Measurements from ENCODE around the gene PPP1R3D.
A peak's percentile ranks its signal among the peaks of the same experiment; 100 is the strongest.
"Not testable (repeated sequence)": the region's sequence is repeated elsewhere in the genome, so short reads cannot be mapped to it uniquely, and the experiment has no call there.

The PPP1R3D gene, protein sequence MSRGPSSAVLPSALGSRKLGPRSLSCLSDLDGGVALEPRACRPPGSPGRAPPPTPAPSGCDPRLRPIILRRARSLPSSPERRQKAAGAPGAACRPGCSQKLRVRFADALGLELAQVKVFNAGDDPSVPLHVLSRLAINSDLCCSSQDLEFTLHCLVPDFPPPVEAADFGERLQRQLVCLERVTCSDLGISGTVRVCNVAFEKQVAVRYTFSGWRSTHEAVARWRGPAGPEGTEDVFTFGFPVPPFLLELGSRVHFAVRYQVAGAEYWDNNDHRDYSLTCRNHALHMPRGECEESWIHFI

DNA sequence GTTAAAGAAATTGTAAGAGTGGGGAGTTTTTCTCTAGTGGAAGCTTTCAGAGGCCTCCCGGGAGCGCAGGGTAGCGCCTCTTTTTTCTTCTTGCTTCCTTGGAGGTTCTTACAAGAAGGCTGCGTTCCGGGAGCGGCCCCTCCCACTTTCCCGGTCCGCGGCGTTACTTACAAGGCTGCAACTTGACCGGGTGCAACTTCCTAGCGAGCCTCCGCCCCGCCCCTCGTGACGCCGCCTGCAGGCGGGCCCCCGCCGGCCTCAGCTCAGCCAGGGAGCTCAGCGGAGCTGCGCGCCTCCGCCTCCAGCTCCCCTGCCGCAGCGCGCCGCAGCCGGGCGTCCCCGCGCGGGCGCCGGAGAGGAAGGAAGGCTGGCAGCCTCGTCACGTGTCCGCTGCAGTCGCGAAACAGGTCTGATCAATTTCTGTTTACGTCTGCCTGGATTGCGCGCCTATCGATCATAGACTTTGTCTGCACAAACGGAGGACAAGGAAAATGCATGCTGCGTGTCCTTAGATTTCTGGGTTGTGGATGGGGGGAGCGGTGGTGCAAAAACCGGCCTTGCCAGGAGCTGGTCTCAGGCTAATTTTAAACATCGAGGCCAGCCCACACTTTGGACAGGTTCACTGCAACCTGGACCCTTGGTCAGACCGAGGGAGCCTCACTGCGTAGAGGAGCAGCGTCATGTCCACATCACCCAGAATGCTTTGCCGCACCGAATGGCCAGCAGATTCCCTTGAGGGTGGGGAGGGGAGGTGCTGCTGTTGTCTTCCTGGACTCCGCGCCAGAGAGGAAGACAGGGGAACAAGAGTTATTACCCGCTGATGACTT lies at the start of gene PPP1R3D, which contains the start of gene FAM217B:
Gene PPP1R3D, minus strand, starts transcription at position 177 of the 827 bp plus-strand sequence. CDS start 374 bp downstream, outside the sequence.
Gene FAM217B, plus strand, starts transcription at position 261 of the 827 bp plus-strand sequence. CDS start 3,555 bp downstream, outside the sequence.
- peak; percentile 85 for DNase-seq

DNA sequence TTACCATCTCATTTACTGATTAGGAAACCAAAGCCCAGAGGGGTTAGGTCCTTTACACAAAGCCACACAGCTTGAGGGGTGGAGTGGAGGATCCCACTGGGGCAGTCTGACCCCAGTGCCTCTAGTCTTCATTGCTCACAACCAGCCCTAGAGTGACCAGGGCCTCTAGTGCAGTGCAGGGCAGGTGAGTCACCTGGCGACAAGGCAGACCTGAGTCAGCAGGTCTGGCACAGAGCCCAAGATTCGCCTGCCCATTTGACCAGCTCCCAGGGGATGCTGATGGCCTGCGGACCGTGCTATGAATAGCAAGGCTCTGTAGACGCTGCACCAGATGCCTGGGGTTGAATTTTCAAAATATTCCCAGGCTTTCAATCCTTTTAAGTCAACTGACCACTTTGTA lies 48.0 kb upstream of the PPP1R3D start:
- no peak for DNase-seq

DNA sequence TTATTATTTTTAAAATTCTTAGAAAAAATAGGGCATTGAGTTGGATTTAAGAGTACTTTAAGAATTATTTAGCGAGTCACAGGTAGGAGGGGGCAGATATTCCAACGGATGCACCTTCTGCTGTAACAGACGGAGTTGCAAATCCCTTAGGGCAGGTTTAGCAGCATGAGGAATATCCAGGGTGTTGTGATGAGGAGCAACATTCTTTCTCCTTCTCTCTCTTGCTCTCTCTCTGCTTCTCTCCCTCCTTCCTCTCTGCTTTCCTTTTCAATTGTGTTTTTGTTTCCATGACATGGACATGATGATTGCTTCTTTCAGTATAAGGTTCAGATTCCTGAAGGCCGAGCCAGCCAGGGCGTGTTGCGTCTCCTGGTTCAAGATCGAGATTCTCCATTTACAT lies 47.0 kb upstream of the PPP1R3D start:
- DNase-seq: no peak

DNA sequence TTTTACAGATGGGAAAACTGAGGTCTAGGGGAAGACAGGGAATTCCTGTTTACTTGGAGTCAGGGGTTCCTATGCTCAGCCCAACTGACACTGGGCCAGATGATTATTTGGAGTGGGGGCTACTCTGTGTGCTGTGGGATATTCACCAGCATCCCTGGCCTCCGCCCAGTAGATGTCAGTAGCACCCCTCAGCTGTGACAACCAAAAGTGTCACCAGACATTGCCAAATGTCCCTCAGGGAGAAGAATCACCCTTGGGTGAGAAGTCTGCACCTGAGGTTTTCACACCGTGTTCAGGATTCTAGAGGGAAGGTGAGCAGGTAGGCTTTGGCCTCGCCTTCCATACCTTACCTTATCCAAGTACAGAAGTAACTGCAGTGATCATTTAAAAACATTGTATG lies 45.8 kb upstream of the PPP1R3D start:
- DNase-seq: no peak

DNA sequence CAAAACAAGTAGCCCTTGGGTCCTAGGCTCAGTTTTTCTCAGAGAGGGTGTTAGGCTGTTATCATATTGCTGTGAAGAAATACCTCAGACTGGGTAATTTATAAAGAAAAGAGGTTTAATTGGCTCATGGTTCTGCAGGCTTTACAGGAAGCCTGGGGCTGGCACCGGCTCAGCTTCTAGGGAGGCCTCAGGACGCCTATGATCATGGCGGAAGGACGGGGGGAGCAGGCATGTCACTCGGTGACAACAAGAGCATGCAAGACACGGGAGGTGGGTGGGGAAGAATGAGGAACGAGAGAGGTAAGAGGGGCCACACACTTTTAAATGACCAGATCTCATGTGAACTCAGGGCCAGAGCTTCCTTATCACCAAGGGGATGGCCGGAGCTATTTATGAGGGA lies 45.1 kb upstream of the PPP1R3D start:
- DNase-seq: no peak

DNA sequence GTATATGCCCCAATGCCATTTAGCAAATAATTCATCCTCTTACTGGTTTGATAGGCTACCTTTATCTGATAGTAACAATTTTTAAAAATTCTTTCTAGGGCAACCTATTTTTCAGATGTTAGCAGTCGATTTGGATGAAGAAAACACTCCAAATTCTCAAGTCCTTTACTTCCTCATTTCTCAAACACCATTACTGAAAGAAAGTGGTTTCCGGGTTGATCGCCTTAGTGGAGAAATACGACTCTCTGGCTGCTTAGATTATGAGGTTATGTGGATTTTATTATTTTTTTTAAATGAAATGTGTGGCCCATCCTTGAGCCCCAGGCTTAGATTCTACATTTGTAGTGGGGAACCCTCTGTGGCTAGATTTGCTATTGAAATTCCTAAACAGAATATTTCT lies 44.4 kb upstream of the PPP1R3D start:
- DNase-seq: no peak

DNA sequence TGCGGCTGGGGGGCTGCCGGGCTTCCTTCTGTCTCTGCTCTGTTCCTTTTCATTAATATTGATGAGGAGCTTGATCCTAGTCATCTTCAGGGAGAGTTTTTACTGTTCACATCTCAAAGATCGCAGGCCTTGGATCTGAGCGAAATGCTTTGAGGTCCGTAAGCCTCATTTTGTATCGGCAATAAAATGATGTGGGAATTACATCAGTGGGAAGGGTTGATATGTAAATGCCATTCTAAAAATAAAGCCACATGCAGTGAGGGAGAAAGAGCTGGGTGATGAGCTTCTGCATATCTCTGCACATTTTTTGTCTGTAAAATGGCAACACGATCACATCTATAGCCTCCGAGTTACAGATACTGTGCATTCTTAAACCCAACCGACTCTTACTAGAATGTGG lies 43.0 kb upstream of the PPP1R3D start:
- no peak for DNase-seq

DNA sequence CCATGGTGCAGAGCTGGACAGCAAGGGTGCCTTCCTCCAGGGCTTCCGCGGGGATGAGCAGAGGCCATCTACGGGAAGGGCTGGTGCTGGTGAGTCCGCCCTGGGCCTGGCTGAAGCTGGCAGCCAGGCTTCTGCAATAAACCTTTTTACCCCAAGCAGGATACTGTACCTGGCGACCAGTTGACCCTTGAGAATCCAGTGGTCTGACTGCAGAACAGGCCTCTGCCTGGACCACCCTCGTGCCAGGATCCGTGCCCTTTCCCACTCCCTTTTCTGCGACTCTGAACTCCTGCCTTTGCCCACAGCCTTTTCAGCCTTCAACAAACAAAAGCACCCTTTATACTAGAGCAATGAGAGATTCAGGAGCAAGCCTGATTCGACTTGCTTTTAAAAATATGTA lies 37.0 kb upstream of the PPP1R3D start:
- no peak for DNase-seq

DNA sequence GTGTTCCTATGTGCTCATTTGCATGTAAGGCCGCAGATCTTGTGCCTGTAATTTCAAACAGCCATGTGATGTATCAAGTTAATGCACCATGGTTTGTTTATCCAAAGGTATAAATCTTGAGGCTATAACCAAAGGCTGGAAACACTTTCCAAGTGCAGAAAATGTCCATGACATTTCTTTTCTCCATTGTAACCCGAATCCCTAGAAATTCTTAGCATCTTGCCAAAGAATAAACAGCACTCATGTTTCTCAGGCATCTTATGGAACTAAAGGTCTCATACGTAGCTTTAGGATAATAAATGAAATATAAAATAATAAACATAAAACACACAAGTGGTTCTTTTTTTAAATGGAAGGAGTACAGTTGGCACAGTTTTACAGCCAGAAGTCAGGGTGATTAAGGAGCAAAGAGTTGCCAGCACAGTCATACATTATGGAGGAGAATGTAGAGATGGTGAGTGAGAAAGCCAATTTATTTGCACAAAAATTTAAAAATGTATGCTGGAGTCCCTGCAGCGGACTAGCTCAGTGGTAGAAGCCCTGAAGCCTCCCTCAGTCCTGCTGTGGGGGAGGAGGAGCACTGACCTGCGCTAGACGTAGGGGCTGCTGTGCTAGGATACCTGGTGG lies 36.2 kb upstream of the PPP1R3D start:
- DNase-seq: no peak

DNA sequence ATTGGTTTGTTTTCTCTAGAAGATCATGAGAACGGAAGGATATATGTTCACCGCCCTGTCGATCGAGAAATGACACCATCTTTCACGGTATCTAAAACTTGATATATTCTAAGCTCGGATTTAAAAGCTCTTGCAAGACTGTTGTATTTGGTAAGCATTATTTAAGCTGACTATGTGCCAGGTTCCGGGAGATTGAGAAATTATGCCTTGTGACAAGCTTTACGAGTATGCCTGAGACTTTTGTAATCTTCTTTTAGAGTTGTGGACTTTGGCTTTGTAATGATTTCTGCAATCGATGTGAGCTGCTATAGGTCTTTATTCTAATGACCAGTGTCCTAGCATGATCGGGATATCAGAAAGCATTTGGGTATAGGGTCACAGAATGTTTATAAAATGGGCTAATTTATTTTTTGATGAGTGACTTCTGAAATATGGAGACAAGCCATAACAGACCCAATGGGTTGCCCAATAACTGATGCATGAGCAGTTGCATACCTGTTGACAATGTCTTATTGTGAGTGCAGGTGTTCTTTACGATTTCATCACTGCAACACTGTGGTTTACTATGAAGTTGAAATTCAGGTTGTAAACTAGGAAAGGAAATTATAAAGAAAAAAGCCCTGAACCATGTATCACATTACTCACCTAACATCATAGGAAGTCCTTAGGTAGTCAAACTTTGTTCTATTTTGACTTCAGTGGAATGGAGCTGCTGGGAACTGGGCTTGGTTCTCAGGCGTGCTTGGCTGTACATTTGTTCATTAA lies 32.1 kb upstream of the PPP1R3D start:
- no peak for DNase-seq

DNA sequence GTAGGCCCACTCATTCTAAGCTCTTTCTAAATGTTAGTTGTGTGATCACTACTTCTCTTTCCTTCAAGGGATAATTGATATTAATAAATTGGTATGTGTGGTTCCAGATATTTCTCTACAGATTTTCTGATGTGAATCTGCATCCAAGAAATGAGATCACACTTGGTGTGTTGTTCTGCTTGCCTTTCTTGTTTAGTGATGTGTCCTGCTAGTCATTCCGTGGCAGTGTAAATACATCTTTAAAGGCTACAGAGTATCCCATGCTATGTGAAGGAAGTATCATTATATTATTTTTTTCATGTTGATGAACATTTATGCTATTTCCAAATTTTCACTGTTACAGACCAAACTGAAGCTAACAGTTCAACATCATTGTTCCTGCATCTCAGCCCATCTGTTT lies 31.3 kb upstream of the PPP1R3D start:
- no peak for DNase-seq

DNA sequence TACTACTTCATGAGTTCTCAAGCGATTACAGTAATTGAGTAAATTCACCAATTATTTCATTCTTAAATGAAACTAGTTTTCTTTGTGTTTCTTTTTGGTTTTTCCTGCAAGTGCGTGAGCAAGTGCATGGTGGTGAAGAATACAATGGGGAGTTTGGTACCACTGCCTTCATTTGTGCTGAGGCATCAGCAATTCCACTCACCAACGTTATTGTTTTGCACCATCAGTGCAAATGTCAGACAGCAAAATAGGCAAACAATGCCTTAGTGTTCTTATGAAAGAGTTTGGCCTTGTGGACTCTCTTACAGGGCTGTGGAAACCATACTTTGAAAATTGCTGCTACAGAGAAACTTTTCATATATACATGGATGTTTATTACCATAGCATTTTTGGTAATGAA lies 26.3 kb upstream of the PPP1R3D start:
- DNase-seq: no peak

DNA sequence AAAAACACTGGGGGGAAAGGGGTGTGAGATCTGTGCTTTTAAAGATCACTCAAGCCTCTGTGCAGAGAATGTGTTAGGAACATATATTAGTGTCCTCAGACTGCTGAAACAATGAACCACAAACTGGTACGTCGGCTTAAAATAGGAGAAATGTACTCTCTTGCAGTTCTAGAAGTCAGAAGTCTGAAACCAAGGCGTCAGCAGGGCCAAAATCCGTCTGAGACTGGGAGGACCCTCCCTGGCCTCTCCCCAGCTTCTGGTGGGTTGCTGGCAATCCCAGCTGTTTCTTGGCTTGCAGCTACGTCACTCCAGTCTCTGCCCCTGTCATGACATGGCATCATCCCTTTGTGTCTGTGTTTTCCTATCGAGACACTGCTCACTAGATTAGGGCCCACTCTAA lies 22.1 kb upstream of the PPP1R3D start:
- no peak for DNase-seq

DNA sequence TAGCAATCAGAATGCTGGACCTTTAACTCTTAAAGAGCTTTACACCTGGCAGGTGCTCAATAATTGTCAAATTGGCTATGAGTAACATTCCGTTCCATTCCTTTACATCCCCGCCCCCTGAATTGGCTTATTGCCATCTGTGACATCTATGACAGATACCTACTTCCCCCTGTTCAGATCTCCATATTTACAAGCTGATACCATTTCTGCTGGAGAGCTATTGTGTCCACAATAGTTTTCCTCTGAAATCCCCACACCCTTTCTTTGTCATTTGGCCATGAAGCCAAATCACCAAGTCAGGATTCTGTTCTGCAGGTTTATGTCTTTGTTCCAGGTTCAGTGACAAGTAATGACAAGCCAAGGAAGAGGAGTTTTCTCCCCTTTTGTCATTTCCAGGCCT lies 21.3 kb upstream of the PPP1R3D start:
- no peak for DNase-seq

DNA sequence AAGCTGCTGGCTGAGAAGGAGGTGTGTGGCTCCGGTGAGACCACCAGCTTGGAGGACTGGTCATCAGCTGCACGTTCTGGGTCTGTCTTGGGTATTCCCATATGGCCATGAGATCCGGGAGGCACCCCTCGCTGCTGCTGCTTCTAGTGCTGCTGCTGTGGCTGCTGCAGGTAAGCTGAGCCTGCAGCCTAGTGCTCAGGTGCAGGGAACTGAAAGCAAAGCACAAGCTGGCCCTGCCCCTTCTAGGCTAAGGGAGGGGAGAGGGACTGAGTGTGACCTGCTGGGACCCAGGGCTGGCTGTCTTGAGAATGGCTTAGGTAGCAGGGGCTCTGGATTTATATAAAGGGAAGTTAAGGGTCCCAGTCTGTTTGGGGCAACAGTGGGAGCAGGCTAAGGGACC lies 18.5 kb upstream of the PPP1R3D start:
- no peak for DNase-seq

DNA sequence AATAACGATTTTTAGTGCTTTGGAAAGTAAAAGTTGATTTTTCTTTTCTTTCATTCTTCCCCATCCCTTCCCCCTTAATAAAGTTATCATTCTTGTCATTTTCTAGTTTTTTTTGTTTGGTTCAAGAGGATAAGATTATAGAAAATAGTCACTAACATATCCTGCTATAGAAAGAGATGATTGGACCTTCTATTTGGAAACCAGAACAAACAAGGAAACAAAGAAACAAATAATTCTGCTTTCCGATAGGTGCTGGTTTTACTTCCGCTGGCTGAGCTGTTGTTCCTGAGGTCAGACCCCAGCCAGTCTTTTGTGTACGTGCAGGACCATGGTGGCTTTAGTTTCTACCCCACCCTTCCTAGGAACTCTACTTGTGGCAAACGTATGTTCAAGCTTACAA lies 18.0 kb upstream of the PPP1R3D start, which contains the start of gene CDH26:
Gene CDH26, plus strand, starts transcription at position 301 of the 400 bp plus-strand sequence. CDS start 304 bp downstream, outside the sequence.
- DNase-seq: no peak

DNA sequence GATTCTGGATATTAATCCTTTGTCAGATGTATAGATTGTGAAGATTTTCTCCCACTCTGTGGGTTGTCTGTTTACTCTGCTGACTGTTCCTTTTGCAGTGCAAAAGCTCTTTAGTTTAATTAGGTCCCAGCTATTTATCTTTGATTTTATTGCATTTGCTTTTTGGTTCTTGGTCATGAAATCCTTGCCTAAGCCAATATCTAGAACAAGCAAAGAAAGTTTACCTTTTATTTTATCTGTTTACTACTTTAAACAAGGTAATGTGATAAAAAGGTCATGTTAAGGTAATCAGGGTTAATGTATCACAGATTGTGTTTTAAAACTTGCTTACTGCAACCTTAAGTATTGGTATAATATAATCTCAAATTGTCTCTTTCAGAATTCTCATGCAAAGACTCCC lies 17.5 kb upstream of the PPP1R3D start:
- not testable (repeated sequence) for DNase-seq

DNA sequence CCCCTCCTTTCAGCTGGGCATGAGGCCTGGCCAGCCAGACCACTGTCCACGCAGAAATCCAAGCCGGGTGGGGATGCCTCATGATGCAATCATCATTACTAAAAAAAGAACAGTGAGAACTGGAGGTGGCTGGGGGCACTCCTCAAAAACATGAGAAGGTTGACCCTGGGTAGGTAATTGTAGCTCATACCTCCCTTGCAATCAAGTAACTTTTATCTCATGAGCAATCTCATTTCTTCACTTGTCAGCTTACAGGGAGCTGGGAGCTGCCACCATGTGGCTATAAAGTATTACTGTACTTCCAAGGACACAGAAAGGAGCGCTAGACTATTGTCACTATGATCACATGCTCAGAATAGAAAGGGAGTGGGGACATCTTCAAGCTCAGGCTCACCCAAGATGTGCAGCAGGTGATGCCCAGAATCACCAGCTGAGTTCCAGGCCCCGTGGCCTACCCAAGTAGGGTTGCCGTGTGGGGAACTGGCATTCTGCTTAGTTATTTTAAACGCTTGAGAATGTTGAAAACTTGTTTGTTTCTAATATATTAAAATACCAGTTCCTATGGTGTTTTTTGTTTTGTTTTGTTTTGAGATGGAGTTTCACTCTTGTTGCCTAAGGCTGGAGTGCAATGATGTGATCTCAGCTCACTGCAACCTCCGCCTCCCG lies 15.2 kb upstream of the PPP1R3D start:
- peak; percentile 18 for DNase-seq

DNA sequence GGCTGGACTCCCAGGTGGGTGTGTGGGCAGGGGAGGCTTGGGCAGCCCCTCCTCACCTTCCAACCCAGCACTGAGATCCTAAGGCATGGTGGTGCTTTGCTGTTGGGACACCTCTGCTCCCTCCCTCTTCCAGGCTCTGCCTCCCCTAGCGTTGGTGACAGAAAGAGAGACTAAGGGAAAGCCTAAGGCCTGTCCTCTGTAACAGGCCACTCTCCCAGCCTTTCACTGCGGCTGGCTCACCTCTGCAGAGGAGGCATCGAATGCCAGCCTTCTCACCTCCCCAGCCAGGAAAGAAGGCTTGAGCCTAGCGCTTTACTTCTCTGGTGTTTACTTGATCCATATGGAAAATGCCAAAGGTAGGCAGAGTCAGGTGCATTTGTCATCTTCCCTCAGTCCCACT lies 14.6 kb upstream of the PPP1R3D start:
- no peak for DNase-seq

DNA sequence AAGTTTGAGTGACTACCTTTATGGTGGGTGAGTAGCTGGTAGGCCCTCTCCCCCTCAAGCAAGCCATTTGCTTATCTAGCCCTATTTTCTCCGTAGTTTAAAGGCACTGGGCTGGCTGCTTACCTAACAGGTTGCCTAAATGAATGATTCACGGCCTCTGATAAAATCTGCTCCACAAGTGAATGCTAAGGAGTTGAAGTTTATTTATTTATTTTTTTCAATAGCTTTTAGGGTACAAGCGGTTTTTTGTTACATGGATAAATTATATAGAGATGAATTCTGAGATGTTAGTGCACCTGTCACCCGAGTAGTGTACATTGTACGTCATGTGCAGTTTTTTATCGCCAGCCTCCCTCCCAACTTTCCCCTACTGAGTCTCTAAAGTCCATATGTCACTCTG lies 9.8 kb upstream of the PPP1R3D start:
- DNase-seq: no peak

DNA sequence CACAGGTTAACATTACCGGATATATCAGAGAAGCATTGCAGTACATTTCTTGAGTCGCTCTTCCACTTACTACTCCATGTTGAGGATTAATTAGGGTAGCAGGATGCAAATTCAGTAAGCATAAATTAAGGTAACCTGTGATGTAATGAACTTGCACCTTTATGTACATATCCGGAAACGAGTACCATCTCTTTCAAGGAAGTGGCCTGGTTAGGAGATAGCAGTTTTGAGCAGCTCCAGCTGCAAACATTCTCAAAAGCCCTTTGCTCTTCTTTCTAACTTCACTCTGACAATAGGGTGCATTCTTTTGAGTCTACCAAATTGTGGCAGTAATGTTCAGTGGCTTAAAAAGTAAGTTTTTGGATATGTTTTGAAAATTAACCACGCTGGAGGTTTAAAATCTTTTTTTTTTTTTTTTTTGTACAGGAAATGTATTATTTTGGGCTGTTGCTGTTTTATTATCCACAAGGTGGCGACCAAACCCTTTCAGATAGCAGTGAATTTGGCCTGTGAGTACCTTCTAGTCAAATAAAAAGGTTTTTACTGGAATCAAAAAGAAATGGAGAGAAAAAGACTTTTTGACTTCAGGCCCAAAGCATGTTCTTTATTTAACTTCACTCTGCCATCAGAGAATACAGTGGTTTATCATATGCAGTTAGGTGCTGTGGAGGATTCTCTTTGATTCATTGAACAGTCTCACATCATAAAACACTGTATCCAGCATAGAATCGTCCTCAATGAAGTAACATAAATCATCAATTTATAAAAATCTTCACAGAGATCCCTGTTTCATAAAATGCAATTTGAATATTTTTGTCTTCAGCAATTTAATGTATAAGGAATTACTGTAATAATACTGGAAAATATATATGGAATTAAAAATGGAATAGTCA lies 9.0 kb upstream of the PPP1R3D start:
- DNase-seq: peak; percentile 26

Data from NCI-H526 treated with DMSO at 0.1 percent for 48 hours (cell line).